DOHH2 (cell line): ENCODE results near the gene COP1.

Experiments
- H3F3A ChIP-seq: fragments of 200-600 bp; sonication (generic), shearing (Covaris generic); 2 replicates; pipeline ENCODE4 v1.6.0; 2016; ENCODE audit warnings: antibody characterized with exemption, mild to moderate bottlenecking; ENCODE audit not compliant: control insufficient read depth, insufficient read depth
- H3K27ac ChIP-seq: fragments of 200-600 bp; sonication (generic); 2 replicates; pipeline ENCODE4 v1.5.1; 2014; ENCODE audit warnings: low read depth, mild to moderate bottlenecking, low read length, moderate library complexity
- H3K27me3 ChIP-seq: fragments of 200-600 bp; sonication (generic); 2 replicates; pipeline ENCODE4 v1.6.1; 2014; ENCODE audit warnings: mild to moderate bottlenecking, low read length, mixed read lengths; ENCODE audit not compliant: control insufficient read depth
- H3K36me3 ChIP-seq: fragments of 200-600 bp; sonication (generic); 2 replicates; pipeline ENCODE4 v1.6.1; 2014; ENCODE audit warnings: mild to moderate bottlenecking, low read length, moderate library complexity, mixed read lengths; ENCODE audit not compliant: control insufficient read depth
- H3K4me1 ChIP-seq: fragments of 200-600 bp; sonication (generic); 2 replicates; pipeline ENCODE4 v1.6.1; 2014; ENCODE audit warnings: mild to moderate bottlenecking, low read length, mixed read lengths; ENCODE audit not compliant: control insufficient read depth
- H3K4me2 ChIP-seq: fragments of 200-600 bp; sonication (generic); 2 replicates; pipeline ENCODE4 v1.6.0; 2014; ENCODE audit warnings: mild to moderate bottlenecking, low read length, moderate library complexity
- H3K4me3 ChIP-seq: fragments of 200-600 bp; sonication (generic); 2 replicates; pipeline ENCODE4 v1.5.1; 2014; ENCODE audit warnings: mild to moderate bottlenecking, low read length, mixed read lengths
- H3K79me2 ChIP-seq: fragments of 200-600 bp; sonication (generic); 2 replicates; pipeline ENCODE4 v1.6.1; 2014; ENCODE audit warnings: mild to moderate bottlenecking, low read length, mixed read lengths; ENCODE audit not compliant: control insufficient read depth
- H3K9me2 ChIP-seq: fragments of 200-600 bp; sonication (generic); replicated peaks from 2 replicates; pipeline ENCODE4 v1.6.1; 2014; ENCODE audit warnings: mild to moderate bottlenecking, low read length, mixed read lengths; ENCODE audit not compliant: control insufficient read depth
- H3K9me3 ChIP-seq: fragments of 200-600 bp; sonication (generic); 2 replicates; pipeline ENCODE4 v1.6.1; 2014; ENCODE audit warnings: antibody characterized with exemption, low read length, mixed read lengths; ENCODE audit not compliant: control insufficient read depth, insufficient read depth
- H4K20me1 ChIP-seq: fragments of 200-600 bp; sonication (generic); 2 replicates; pipeline ENCODE4 v1.6.0; 2014; ENCODE audit warnings: low read depth, mild to moderate bottlenecking, antibody characterized with exemption, low read length, moderate library complexity; ENCODE audit not compliant: control insufficient read depth, insufficient read depth
- EZH2phosphoT487 ChIP-seq: fragments of 200-600 bp; sonication (generic); IDR thresholded peaks from 2 replicates; pipeline ENCODE4 v1.6.1; 2017; ENCODE audit warnings: borderline replicate concordance, mild to moderate bottlenecking, antibody characterized with exemption, low read length, moderate library complexity, mixed read lengths
- TF ChIP-seq, protein P1 (sequence below): fragments of 200-600 bp; sonication (generic); IDR thresholded peaks from one replicate; pipeline ENCODE4 v1.5.1; 2014; ENCODE audit warnings: antibody characterized with exemption, mild to moderate bottlenecking, low read depth, low read length; ENCODE audit not compliant: poor library complexity, severe bottlenecking

The COP1 gene

DNA sequence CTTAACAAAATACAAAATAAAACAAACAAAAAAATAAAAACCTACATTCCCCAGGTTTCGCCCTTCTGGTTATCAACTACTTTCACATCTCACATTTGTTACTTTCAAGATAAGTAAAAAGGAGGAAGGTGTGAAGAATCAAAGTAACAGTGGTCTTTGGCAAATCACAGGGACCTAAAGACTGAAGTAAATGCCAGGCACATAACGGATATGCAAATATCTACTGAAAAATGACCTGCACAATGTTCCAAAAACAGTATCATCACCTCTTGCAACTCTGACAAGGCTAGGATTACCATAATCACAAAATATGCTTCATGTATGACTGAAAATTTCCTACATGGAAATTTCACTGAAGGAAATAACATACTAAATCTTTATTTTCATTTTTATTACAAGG, 29.3 kb downstream of the COP1 start:
- Histone ChIP-seq H3K4me1 (peaks cover 46% of the 10 kb centered on the region), H3K27ac (peak overlapping the region; percentile 66), H3K79me2 (peaks cover 88% of the 10 kb centered on the region), H3K4me2 (peak overlapping the region; percentile 69), H3K36me3 (peaks cover 69% of the 10 kb centered on the region), H4K20me1 (no peaks in the 10 kb centered on the region), H3K4me3 (peak overlapping the region; percentile 45), H3K9me2 (no peaks in the 10 kb centered on the region), H3F3A (no peaks in the 10 kb centered on the region), H3K9me3 (no peaks in the 10 kb centered on the region), H3K27me3 (no peaks in the 10 kb centered on the region)
- TF ChIP-seq, protein P1, sequence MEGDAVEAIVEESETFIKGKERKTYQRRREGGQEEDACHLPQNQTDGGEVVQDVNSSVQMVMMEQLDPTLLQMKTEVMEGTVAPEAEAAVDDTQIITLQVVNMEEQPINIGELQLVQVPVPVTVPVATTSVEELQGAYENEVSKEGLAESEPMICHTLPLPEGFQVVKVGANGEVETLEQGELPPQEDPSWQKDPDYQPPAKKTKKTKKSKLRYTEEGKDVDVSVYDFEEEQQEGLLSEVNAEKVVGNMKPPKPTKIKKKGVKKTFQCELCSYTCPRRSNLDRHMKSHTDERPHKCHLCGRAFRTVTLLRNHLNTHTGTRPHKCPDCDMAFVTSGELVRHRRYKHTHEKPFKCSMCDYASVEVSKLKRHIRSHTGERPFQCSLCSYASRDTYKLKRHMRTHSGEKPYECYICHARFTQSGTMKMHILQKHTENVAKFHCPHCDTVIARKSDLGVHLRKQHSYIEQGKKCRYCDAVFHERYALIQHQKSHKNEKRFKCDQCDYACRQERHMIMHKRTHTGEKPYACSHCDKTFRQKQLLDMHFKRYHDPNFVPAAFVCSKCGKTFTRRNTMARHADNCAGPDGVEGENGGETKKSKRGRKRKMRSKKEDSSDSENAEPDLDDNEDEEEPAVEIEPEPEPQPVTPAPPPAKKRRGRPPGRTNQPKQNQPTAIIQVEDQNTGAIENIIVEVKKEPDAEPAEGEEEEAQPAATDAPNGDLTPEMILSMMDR = no peak
- no peak for TF ChIP-seq EZH2phosphoT487

DNA sequence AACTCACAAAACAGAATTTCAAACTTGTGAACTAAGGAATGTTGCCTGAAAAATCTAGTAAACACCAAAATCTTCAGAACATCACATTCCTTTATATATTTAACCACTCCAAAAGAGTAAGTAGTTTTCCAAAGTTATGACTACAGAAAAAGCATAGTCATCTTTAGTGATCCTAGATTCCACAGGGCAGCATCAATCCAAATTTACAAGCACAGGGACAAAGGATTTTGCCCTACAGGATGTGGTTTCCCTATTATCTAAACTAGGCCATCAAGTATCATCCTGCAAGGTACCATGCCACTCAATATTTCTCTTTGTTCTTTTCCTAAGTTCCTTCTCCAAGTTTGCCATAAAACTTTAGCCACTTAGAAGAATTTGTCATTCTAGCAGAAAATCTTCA, 33.0 kb downstream of the COP1 start:
- no peaks in the 10 kb centered on the region for H3F3A ChIP-seq
- H4K20me1 ChIP-seq = no peaks in the 10 kb centered on the region
- H3K9me3 ChIP-seq = no peaks in the 10 kb centered on the region
- TF ChIP-seq, protein P1 = no peak
- no peak for TF ChIP-seq EZH2phosphoT487
- no peak overlapping the region for H3K27ac ChIP-seq
- no peak overlapping the region for H3K4me2 ChIP-seq
- H3K27me3 ChIP-seq = no peaks in the 10 kb centered on the region
- H3K9me2 ChIP-seq = no peaks in the 10 kb centered on the region
- no peak overlapping the region for H3K4me3 ChIP-seq
- H3K79me2 ChIP-seq = peaks cover 73% of the 10 kb centered on the region
- peaks cover 70% of the 10 kb centered on the region for H3K36me3 ChIP-seq
- peaks cover 26% of the 10 kb centered on the region for H3K4me1 ChIP-seq

DNA sequence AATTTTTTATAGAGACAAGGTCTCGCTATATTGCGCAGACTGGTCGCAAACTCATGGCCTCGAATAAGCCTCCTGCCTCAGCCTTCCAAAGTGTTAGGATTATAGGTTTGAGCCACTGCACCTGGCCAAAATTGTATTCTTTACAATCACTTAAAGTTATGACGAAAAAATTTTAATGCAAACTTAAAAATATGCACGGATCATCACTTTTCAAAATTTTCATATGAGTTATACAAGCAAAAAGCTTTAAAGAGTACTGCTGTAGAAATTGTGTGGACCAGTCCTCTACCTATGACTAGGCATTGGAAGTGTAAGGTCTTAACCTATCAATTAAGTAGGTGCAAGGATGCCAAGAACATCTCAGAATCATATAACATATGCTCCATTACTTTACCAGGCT, 34.9 kb downstream of the COP1 start:
- Histone ChIP-seq H3K79me2 (peaks cover 67% of the 10 kb centered on the region), H3K9me3 (no peaks in the 10 kb centered on the region), H3K4me1 (peaks cover 7% of the 10 kb centered on the region), H3K9me2 (no peaks in the 10 kb centered on the region), H3K4me2 (no peak overlapping the region), H4K20me1 (no peaks in the 10 kb centered on the region), H3K27me3 (no peaks in the 10 kb centered on the region), H3F3A (no peaks in the 10 kb centered on the region), H3K4me3 (no peak overlapping the region), H3K36me3 (peaks cover 70% of the 10 kb centered on the region), H3K27ac (no peak overlapping the region)
- TF ChIP-seq, protein P1 = no peak
- no peak for TF ChIP-seq EZH2phosphoT487

DNA sequence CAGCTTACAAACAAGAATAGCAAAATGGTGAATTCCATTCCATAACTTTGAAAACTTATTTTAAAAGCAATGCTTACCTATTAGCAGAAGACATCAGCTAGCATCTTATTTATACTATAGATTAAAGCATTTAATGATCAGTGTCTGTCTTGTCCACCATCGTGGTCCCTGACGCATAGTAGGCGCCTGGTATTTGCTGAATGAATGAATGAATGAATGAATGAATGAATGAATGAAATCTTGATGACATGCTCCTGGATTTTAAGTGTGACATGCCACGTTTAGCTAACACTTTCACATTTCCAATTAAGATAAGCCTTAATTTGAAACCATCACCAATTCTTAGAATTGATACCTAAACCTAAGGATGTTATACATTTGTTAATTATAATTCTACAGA, 39.9 kb downstream of the COP1 start:
- H3K27ac ChIP-seq = no peak overlapping the region
- H3F3A ChIP-seq = no peaks in the 10 kb centered on the region
- no peaks in the 10 kb centered on the region for H3K9me2 ChIP-seq
- peaks cover 58% of the 10 kb centered on the region for H3K36me3 ChIP-seq
- TF ChIP-seq, protein P1 = no peak
- TF ChIP-seq EZH2phosphoT487 = no peak
- no peaks in the 10 kb centered on the region for H4K20me1 ChIP-seq
- H3K4me1 ChIP-seq = no peaks in the 10 kb centered on the region
- no peak overlapping the region for H3K4me3 ChIP-seq
- H3K27me3 ChIP-seq = no peaks in the 10 kb centered on the region
- H3K4me2 ChIP-seq = no peak overlapping the region
- H3K79me2 ChIP-seq = peaks cover 44% of the 10 kb centered on the region
- no peaks in the 10 kb centered on the region for H3K9me3 ChIP-seq
